GM19025 (cell line): ENCODE data around the gene CRABP1.

Experiments
- ATAC-seq: cut with Tn5 transposase; IDR thresholded peaks from one replicate; pipeline ENCODE4 v1.9.1; 2021; ENCODE audit warnings: mild to moderate bottlenecking, low read depth, moderate library complexity; ENCODE audit not compliant: unreplicated experiment

Gene CRABP1

GRCh38 chr15:78343276-78344060 is 3.3 kb downstream of the CRABP1 start:
- ATAC-seq, result no peak

DNA sequence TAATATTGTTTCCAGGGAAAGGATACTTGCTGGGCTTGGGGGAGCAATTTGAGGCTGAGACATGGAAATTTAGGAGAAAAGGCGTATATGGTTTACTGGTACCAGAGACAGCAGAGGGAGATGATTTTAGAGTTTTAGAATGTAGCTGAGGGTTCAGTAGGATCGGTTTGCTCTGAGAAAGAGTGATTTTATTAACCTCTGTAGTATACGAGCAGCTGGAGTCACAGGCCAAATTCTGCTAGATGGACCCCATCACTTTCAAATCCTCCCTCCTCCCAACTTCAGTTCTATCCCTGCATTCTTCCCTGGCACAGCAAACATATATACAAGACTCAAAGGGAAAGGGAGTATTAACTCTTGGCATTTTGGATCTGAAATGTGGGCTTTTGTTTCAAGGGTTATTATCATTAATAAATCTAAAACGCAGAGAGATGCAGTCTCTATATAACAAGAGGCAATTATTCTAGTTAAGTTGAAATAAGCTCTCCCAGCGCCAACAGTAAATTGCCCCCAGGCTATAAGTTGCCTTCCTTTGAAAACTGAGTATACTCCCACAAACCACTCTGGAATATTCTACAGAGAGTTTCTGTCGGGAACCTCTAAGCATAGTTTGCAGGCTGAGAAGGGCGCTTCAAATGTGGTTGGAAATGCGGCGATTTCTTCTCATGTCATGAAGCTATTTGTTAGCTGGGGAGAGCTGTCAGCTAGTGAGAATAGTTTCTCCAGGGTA is 5.4 kb downstream of the CRABP1 start:
- ATAC-seq, result no peak

DNA sequence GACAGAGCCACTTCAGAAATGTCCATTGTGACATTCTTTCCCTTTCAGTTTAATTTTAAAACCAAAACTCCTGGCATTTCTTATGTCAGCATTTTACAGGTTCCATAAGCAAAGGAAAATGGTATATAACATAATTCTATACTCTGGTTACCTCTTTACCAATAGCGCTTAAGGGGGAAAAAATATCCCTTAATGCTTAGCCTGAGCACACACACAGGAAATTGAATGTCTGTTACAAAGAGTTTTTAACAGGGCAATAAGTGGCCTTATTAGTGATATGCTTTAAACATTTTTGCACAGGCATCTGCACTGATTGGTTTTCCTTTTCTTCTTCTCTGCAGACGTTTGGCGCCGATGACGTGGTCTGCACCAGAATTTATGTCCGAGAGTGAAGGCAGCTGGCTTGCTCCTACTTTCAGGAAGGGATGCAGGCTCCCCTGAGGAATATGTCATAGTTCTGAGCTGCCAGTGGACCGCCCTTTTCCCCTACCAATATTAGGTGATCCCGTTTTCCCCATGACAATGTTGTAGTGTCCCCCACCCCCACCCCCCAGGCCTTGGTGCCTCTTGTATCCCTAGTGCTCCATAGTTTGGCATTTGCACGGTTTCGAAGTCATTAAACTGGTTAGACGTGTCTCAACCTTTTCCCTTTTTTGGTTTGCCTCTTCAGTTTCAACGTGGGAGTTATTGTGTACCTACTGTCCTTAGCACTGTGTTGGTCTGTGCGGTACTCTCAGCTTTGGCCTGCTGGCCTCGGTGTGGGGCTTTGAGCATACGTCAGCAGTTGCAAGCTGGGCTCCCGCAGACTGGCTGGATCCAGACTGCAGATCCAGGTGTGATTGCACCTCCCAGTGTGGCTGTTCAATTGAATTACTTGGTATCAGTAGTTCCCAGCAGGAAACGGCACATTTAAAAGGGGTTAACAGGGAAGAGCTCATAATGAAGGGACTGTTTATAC is 7.7 kb downstream of the CRABP1 start:
- no peak for ATAC-seq

DNA sequence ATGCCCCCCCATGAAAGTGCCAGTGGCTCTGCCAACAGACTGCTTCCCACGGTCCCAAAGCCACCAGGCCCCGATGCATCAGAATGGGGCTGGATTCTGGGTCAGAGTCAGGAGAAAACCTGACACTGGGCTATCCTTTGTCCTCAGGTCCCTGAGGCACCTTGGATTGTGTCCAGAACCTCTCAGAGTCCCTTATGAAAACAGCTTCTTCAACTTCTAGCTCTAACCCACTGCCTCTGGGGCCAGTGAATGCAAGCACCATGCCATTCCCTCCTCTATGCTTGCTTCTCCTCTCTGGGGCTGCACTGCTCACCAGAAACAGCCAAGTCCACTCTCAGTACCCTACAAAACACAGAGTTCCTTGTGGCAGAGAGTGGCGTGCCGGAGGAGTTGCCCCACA is 9.9 kb downstream of the CRABP1 start:
- ATAC-seq, result no peak

DNA sequence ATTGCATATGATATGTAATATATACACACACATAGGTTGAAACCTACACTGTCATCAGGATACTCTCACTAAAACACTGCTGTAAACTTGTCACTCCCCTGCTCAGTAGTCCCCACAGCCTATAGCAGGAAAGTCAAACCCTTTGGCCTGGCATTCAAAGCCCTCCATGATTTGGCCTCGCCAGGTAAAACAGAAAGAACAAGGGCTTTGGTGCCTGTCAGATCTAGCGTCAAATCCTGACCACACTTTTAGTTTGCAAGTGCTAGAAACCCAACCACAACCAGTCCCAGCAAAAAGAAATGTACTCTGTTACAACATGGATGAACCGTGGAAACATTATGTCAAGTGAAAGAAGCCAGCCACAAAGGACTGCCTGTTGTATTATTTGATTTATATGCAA is 11.4 kb downstream of the CRABP1 start:
- no peak for ATAC-seq

DNA sequence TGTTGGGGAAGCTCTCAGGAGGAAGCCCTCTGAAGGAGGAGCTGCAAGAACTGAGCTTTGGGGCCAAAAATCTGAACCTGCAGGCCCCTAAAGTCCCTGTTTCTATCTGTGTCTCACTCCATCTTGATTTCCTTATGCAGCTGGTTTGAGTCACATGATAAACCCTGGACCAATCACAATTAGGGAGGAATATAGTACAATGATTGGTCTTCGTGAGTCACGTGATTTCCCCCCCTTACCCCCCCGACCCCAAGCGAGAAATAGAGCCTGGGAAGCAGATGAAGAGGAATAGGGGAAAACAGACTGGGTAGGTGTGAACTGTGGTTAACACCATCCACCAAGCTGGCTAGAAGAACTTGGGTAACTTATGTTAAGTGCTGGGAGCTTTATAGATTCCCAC is 12.9 kb downstream of the CRABP1 start:
- ATAC-seq, result no peak

DNA sequence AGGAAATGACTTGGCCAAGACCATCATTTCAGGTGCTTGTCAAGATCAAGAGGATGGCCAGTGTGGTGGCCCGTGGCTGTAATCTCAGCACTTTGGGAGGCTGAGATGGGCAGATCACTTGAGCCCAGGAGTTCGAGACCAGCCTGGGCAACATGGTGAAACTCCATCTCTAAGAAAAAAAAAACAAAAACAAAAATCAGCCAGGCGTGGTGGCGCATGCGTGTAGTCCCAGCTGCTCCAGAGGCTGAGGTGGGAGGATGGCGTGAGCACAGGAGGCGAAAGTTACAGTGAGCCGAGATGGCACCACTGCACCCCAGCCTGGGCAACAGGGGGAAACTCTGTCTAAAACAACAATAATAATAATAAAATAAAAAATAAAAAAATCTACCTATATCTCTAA is 15.0 kb downstream of the CRABP1 start:
- no peak for ATAC-seq

DNA sequence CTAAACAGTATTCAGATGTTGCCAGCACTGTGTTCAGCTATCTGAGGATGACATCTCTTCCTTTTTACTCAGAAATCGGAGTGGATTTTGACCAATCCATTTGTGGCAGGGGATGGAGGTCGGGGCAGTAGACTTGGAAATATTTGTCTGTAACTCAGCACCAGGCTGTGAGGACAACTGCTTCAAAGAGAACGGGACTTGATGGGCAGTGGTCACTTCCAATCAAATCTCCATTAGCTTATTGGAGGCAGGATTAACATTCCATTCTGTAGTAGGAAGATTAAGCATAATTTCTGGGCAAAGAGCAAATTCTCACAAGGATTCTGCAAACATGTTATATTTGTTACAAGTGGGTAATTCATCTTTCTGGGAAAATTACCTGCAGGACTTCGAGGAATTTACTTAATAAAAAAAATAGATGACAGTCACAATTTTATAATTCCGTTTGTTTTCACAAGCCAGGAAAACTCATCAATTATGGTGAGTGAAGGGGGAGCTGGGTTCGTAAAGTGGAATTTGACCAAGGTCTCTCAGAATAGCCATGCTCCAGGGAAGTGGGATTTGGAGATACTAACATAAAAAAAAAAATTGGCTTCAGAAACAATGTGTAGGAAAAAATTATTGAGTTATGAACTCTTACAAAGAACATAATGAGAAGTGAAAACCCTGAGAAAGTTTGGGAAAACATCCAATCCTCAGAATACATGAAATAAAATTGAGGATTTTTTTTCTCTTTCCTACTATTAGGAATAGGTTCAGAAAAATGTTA is 18.1 kb downstream of the CRABP1 start:
- ATAC-seq, result no peak

- ATAC-seq, result no peak
Measured at GRCh38 chr15:78359041-78359808, 19.1 kb downstream of the CRABP1 start.

GRCh38 chr15:78360367-78360801 is 20.2 kb downstream of the CRABP1 start:
- ATAC-seq, result no peak

- ATAC-seq, result no peak
Measured at GRCh38 chr15:78360958-78361718, 21.0 kb downstream of the CRABP1 start.

DNA sequence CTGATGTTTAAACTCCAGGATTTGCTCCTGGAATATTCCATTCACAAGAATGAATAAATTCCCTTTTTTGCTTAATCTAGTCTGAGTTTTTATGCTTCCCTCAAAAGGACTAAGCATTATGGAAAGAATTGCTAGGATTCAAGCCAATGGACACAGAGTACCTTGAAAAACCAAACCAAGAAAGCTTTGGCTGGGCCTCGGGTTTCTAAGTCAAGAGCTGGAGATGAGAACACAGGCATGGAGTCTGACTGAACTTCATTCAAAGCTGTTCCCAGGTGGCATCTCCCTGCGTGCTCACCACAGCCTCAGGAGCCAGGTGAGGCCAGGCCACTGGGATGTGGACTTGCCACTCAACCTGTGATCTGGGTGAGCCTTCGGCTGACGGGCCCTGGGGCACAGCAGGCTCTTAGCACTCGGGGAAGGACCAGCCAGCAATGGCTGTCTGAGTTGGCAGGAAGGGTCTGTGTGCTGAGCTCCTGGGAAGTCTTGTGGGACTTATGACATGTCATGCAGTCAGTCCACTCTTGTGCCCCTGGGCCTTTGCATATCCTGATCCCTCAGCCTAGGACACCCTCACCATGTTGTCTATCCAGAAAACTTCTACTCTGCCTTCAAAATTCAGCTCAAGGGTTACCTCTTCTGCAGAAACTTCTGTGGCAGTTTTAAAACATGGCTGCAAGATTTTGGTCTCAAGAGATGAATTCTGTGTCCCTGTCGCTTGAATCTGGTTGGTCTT is 21.8 kb downstream of the CRABP1 start:
- no peak for ATAC-seq

DNA sequence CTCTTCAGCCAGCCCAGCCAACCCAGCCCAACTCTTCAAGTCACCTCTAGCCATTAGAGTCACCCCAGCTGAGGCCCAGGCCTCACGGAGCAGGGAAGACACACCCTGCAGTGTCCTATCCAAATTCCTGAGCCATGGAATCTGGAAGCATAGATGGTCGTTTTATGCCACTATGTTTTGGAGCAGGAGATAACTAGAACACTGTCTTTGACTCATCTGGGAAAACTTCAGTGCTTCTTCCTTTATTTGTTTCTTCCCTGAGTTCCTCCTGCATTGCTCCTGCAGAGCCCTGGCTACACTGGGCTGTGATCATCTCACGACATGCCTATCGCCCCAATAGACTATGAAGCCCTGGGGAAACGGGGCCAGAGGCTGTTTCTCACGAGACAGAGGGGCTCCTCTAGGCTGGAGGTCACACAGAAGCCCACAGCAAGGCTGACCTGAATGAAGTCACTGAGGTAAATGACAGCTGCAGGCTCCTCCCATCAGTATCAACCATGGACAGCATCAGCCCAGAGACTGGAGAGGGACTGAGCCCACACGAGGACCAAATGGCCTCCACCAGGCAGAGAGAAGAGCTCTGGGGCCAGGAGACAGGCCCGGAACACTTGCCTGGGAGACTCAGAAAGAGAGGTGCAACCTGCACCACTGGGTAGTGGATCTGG is 22.7 kb downstream of the CRABP1 start:
- ATAC-seq, result no peak

GRCh38 chr15:78363381-78363734 is 23.2 kb downstream of the CRABP1 start:
- ATAC-seq, result no peak

- ATAC-seq, result no peak
Measured at GRCh38 chr15:78364233-78364632, 24.1 kb downstream of the CRABP1 start.

GRCh38 chr15:78365917-78366316 is 25.8 kb downstream of the CRABP1 start:
- ATAC-seq, result no peak

GRCh38 chr15:78366342-78366741 is 26.2 kb downstream of the CRABP1 start:
- ATAC-seq, result no peak

DNA sequence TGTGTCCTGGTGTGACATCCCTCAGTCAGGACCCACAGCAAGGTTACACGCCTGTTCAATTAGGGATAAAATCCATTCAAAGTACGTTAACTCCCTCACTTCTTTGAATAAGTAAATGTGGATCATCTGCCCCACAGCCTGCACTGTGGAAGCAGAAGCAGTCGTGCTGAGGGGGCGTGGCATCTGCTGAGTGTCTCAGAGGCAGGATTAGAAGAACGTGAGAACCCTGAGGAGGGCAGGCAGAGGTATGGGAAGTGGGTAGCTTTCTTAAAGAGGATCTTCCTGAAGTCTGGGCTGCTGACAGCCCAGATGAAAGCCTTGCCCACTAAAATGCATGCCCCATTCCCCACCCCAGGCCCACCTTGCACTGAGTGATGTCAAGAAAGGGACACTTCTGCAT is 28.5 kb downstream of the CRABP1 start:
- ATAC-seq, result no peak
